SK-N-SH treated with all-trans-retinoic acid at 6 μM for 48 hours (cell line): ENCODE data around the gene NINJ2.

Source experiments
- ATAC-seq: fragments of 200-7000 bp; cut with Tn5 transposase; 3 replicates; pipeline ENCODE4 v1.9.1; 2020; ENCODE audit warnings: mild to moderate bottlenecking, moderate library complexity
- ARNTL ChIP-seq: fragments of 450-650 bp; formaldehyde crosslinking; IDR thresholded peaks from 2 replicates; pipeline ENCODE4 v1.5.0; 2020; ENCODE audit warnings: low read depth, mild to moderate bottlenecking, moderate library complexity, borderline replicate concordance
- BACH2 ChIP-seq: fragments of 250-450 bp; sonication (Bioruptor Pico); IDR thresholded peaks from 2 replicates; pipeline ENCODE4 v1.9.0; 2021; ENCODE audit warnings: mild to moderate bottlenecking, borderline replicate concordance
- CSDC2 ChIP-seq: fragments of 250-450 bp; sonication (Bioruptor Pico); IDR thresholded peaks from 2 replicates; pipeline ENCODE4 v1.5.0; 2020; ENCODE audit warnings: mild to moderate bottlenecking, moderate library complexity
- ESRRG ChIP-seq: fragments of 250-450 bp; sonication (Bioruptor Pico); IDR thresholded peaks from 2 replicates; pipeline ENCODE4 v1.6.1; 2021; ENCODE audit warnings: mild to moderate bottlenecking
- GLIS3 ChIP-seq: fragments of 250-450 bp; sonication (Bioruptor Pico); IDR thresholded peaks from 2 replicates; pipeline ENCODE4 v1.5.0; 2020; ENCODE audit warnings: mild to moderate bottlenecking, moderate library complexity
- ISL1 ChIP-seq: fragments of 250-450 bp; sonication (Bioruptor Pico); IDR thresholded peaks from 2 replicates; pipeline ENCODE4 v2.1.2; 2022; ENCODE audit warnings: mild to moderate bottlenecking, moderate library complexity
- PPARA ChIP-seq: fragments of 250-450 bp; sonication (Bioruptor Pico); IDR thresholded peaks from 2 replicates; pipeline ENCODE4 v1.5.0; 2020; ENCODE audit warnings: mild to moderate bottlenecking, borderline replicate concordance
- RARB ChIP-seq: fragments of 250-450 bp; sonication (Bioruptor Pico); IDR thresholded peaks from 2 replicates; pipeline ENCODE4 v1.8.0; 2021; ENCODE audit warnings: mild to moderate bottlenecking, moderate library complexity
- SNAI2 ChIP-seq: fragments of 250-450 bp; sonication (Bioruptor Pico); IDR thresholded peaks from 2 replicates; pipeline ENCODE4 v1.5.0; 2020; ENCODE audit warnings: mild to moderate bottlenecking, moderate library complexity
- TCF4 ChIP-seq: fragments of 250-450 bp; sonication (Bioruptor Pico); IDR thresholded peaks from 2 replicates; pipeline ENCODE4 v1.8.0; 2021; ENCODE audit warnings: mild to moderate bottlenecking, moderate library complexity, borderline replicate concordance
- TOX ChIP-seq: fragments of 250-450 bp; sonication (Bioruptor Pico); IDR thresholded peaks from 2 replicates; pipeline ENCODE4 v1.8.0; 2021; ENCODE audit warnings: mild to moderate bottlenecking, moderate library complexity, borderline replicate concordance
- ZC3H10 ChIP-seq: fragments of 250-450 bp; sonication (Bioruptor Pico); IDR thresholded peaks from 2 replicates; pipeline ENCODE4 v1.5.1; 2021; ENCODE audit warnings: mild to moderate bottlenecking, moderate library complexity
- ZFP30 ChIP-seq: fragments of 450-650 bp; formaldehyde crosslinking; IDR thresholded peaks from 2 replicates; pipeline ENCODE4 v1.5.0; 2022; ENCODE audit warnings: mild to moderate bottlenecking, moderate library complexity
- ZNF565 ChIP-seq: fragments of 450-650 bp; formaldehyde crosslinking; conservative IDR thresholded peaks from 2 replicates; pipeline ENCODE4 v1.5.0; 2020; ENCODE audit warnings: low read depth, mild to moderate bottlenecking, moderate library complexity
- ZNF70 ChIP-seq: fragments of 450-650 bp; formaldehyde crosslinking; IDR thresholded peaks from 2 replicates; pipeline ENCODE4 v1.5.0; 2020; ENCODE audit warnings: mild to moderate bottlenecking, moderate library complexity
- ZNF8 ChIP-seq: fragments of 450-650 bp; formaldehyde crosslinking; IDR thresholded peaks from 2 replicates; pipeline ENCODE4 v1.5.0; 2020; ENCODE audit warnings: mild to moderate bottlenecking, moderate library complexity
- TF ChIP-seq, protein P1 (sequence below): fragments of 250-450 bp; sonication (Bioruptor Pico); IDR thresholded peaks from 2 replicates; pipeline ENCODE4 v1.5.1; 2020; ENCODE audit warnings: low read depth, mild to moderate bottlenecking, moderate library complexity
- TF ChIP-seq, protein P2 (sequence below): fragments of 250-450 bp; sonication (Bioruptor Pico); IDR thresholded peaks from 2 replicates; pipeline ENCODE4 v1.8.0; 2021; ENCODE audit warnings: low read depth, mild to moderate bottlenecking, moderate library complexity, borderline replicate concordance
- TF ChIP-seq, protein P3 (sequence below): fragments of 250-450 bp; sonication (Bioruptor Pico); IDR thresholded peaks from 2 replicates; pipeline ENCODE4 v1.8.0; 2020; ENCODE audit warnings: mild to moderate bottlenecking, moderate library complexity, borderline replicate concordance
- TF ChIP-seq, protein P4 (sequence below): fragments of 250-450 bp; sonication (Bioruptor Pico); IDR thresholded peaks from 2 replicates; pipeline ENCODE4 v1.5.0; 2020; ENCODE audit warnings: mild to moderate bottlenecking, moderate library complexity
- TF ChIP-seq, protein P5 (sequence below): fragments of 250-450 bp; sonication (Bioruptor Pico); IDR thresholded peaks from 2 replicates; pipeline ENCODE4 v1.5.1; 2021; ENCODE audit warnings: mild to moderate bottlenecking, moderate library complexity

The NINJ2 gene

DNA sequence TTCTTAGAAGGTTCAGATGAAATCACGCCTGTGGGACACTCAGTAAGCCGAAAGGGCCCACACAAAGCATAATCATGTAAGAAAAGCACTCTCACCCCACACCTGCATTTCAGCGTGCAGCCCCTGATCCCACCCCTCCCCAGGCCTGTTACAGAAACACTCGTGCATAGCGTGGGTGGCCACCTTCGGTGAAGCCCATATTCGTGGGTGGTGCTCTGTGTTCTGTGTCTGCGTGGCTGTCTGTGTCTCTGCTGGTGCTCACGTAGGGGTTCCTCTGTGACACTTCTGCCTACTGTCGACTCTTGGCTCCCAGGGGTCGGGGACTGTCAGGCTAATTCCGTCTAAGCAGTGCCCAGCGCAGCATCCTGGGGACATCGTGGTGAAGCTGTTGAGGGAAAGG is 129.5 kb downstream of the NINJ2 start:
- TF ChIP-seq ZNF70 (CRISPR knock-in tag) (no peak), PPARA (CRISPR knock-in tag) (no peak), GLIS3 (no peak)
- TF ChIP-seq, protein P1, sequence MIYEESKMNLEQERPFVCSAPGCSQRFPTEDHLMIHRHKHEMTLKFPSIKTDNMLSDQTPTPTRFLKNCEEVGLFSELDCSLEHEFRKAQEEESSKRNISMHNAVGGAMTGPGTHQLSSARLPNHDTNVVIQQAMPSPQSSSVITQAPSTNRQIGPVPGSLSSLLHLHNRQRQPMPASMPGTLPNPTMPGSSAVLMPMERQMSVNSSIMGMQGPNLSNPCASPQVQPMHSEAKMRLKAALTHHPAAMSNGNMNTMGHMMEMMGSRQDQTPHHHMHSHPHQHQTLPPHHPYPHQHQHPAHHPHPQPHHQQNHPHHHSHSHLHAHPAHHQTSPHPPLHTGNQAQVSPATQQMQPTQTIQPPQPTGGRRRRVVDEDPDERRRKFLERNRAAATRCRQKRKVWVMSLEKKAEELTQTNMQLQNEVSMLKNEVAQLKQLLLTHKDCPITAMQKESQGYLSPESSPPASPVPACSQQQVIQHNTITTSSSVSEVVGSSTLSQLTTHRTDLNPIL (CRISPR knock-in tag), result no peak
- TF ChIP-seq, protein P2, sequence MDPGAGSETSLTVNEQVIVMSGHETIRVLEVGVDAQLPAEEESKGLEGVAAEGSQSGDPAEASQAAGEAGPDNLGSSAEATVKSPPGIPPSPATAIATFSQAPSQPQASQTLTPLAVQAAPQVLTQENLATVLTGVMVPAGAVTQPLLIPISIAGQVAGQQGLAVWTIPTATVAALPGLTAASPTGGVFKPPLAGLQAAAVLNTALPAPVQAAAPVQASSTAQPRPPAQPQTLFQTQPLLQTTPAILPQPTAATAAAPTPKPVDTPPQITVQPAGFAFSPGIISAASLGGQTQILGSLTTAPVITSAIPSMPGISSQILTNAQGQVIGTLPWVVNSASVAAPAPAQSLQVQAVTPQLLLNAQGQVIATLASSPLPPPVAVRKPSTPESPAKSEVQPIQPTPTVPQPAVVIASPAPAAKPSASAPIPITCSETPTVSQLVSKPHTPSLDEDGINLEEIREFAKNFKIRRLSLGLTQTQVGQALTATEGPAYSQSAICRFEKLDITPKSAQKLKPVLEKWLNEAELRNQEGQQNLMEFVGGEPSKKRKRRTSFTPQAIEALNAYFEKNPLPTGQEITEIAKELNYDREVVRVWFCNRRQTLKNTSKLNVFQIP (CRISPR knock-in tag), result no peak

DNA sequence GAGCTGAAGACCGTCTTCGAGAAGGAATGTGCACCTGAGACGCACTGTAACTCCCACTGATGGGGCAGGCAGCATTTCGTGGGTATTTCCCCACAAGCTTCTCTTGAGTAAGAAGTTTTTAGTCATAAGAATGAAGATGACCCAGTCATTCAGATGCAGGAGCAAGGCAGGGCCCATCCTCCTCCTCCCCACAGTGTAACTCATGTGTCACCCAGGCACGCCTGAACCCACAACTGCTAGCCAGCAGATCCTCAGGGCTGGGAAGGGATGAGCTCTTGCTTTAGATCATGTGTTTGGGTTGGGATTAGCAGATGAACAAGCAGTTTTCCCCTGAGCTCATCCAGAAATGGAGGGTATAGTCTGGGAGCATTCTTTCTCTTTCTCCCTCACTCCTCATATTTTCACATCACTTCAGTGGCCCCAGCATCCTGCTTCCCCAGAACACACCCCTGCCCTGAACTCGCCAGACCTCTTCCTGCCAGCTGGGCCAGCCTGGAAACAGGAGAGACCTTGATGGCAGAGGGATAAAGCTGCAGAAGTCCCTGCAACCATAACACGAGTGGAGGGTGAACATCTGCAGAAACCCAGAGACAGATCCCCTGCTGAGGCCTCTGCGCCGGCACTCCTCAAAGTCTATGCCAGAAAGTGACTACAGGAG is 130.2 kb downstream of the NINJ2 start:
- no peak for TF ChIP-seq ZNF8 (CRISPR knock-in tag)
- no peak for TF ChIP-seq RARB
- TF ChIP-seq, protein P3, sequence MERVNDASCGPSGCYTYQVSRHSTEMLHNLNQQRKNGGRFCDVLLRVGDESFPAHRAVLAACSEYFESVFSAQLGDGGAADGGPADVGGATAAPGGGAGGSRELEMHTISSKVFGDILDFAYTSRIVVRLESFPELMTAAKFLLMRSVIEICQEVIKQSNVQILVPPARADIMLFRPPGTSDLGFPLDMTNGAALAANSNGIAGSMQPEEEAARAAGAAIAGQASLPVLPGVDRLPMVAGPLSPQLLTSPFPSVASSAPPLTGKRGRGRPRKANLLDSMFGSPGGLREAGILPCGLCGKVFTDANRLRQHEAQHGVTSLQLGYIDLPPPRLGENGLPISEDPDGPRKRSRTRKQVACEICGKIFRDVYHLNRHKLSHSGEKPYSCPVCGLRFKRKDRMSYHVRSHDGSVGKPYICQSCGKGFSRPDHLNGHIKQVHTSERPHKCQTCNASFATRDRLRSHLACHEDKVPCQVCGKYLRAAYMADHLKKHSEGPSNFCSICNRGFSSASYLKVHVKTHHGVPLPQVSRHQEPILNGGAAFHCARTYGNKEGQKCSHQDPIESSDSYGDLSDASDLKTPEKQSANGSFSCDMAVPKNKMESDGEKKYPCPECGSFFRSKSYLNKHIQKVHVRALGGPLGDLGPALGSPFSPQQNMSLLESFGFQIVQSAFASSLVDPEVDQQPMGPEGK (CRISPR knock-in tag), result no peak
- TF ChIP-seq, all 23 proteins: peak for 0
- no peak for ATAC-seq

More for the DNA sequence above, 129.5 kb downstream of the NINJ2 start:
- ATAC-seq, result no peak

DNA sequence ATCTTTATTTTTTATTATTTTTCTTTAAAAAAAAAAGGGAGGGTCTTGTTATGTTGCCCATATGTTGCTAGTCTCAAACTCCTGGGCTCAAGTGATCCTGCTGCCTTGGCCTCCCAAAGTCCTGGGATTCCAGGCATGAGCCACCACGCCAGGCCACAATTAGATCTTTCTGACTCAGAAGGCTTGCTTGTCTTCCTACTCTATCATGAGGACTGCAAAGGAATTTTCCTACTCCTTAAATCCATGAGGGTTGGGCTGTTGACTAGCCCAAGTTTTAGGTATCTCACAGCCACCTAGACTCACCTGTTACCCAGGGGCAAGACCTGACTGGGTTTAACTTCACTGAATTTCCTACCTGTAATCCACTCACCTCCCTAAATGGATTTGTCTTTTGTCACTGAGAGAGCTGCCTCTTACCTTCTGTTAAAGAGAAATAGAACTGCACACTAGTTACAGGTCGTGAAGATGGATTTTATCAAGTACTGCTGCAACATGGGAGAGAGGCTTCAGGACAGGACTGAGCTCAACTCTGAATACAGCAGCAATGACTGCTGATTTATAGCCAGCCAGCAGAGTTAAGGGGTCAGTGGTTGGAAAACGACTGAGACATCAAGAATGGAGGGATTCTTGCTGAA is 131.2 kb downstream of the NINJ2 start:
- ATAC-seq, result no peak
- TF ChIP-seq SNAI2, result no peak
- no peak for TF ChIP-seq ARNTL (CRISPR knock-in tag)
- TF ChIP-seq ZNF8 (CRISPR knock-in tag), result no peak

DNA sequence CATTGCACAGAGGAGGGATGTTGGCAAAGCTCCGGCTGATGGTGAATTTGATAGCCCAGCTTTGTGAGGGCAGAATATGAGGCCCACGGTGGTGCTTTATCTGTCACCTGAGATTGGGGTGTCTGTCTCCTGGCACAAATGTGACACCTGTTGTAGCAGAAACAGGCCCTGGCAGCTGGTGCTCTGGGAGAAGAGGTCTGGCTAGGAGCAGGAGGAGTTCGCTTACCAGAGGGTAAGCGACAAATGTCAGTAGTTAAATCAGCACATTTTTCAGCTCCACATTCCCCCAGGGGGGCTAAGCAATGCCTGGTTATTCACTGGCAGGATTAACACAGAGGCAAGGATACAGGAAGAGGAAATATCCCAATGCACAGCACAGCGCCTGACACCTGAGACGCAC is 132.4 kb downstream of the NINJ2 start:
- ATAC-seq, result no peak
- TF ChIP-seq, protein P4, sequence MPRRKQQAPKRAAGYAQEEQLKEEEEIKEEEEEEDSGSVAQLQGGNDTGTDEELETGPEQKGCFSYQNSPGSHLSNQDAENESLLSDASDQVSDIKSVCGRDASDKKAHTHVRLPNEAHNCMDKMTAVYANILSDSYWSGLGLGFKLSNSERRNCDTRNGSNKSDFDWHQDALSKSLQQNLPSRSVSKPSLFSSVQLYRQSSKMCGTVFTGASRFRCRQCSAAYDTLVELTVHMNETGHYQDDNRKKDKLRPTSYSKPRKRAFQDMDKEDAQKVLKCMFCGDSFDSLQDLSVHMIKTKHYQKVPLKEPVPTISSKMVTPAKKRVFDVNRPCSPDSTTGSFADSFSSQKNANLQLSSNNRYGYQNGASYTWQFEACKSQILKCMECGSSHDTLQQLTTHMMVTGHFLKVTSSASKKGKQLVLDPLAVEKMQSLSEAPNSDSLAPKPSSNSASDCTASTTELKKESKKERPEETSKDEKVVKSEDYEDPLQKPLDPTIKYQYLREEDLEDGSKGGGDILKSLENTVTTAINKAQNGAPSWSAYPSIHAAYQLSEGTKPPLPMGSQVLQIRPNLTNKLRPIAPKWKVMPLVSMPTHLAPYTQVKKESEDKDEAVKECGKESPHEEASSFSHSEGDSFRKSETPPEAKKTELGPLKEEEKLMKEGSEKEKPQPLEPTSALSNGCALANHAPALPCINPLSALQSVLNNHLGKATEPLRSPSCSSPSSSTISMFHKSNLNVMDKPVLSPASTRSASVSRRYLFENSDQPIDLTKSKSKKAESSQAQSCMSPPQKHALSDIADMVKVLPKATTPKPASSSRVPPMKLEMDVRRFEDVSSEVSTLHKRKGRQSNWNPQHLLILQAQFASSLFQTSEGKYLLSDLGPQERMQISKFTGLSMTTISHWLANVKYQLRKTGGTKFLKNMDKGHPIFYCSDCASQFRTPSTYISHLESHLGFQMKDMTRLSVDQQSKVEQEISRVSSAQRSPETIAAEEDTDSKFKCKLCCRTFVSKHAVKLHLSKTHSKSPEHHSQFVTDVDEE, result no peak
- no peak for TF ChIP-seq ZC3H10
- TF ChIP-seq ZFP30 (CRISPR knock-in tag), result no peak
- no peak for TF ChIP-seq PPARA (CRISPR knock-in tag)
- TF ChIP-seq ESRRG (CRISPR knock-in tag), result no peak
- TF ChIP-seq ZNF565 (CRISPR knock-in tag), result no peak
- TF ChIP-seq ISL1 (CRISPR knock-in tag), result no peak
- TF ChIP-seq GLIS3, result no peak
- TF ChIP-seq BACH2 (CRISPR knock-in tag), result no peak
- TF ChIP-seq RARB, result no peak
- TF ChIP-seq, protein P3 (CRISPR knock-in tag), result no peak
- no peak for TF ChIP-seq CSDC2 (CRISPR knock-in tag)
- TF ChIP-seq, protein P1 (CRISPR knock-in tag), result no peak
- no peak for TF ChIP-seq ZNF70 (CRISPR knock-in tag)
- TF ChIP-seq TCF4 (CRISPR knock-in tag), result no peak
- TF ChIP-seq, protein P5, sequence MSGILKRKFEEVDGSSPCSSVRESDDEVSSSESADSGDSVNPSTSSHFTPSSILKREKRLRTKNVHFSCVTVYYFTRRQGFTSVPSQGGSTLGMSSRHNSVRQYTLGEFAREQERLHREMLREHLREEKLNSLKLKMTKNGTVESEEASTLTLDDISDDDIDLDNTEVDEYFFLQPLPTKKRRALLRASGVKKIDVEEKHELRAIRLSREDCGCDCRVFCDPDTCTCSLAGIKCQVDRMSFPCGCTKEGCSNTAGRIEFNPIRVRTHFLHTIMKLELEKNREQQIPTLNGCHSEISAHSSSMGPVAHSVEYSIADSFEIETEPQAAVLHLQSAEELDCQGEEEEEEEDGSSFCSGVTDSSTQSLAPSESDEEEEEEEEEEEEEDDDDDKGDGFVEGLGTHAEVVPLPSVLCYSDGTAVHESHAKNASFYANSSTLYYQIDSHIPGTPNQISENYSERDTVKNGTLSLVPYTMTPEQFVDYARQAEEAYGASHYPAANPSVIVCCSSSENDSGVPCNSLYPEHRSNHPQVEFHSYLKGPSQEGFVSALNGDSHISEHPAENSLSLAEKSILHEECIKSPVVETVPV (CRISPR knock-in tag), result no peak
- TF ChIP-seq SNAI2, result no peak
- TF ChIP-seq ZNF8 (CRISPR knock-in tag), result no peak
- TF ChIP-seq ARNTL (CRISPR knock-in tag), result no peak
- TF ChIP-seq TOX (CRISPR knock-in tag), result no peak
- TF ChIP-seq, all 23 proteins: peak for 0
